Activated naive CD4-positive, alpha-beta T cell treated with anti-CD3 and anti-CD28 coated beads, Interleukin-2, amount 50 U/mL, for 24 hours (primary cell): ENCODE results near the gene ITGA8.

ENCODE experiments used
- H3K27ac Mint-ChIP-seq: one replicate; pipeline ENCODE4 v1.8.0; 2021; ENCODE audit warnings: mild to moderate bottlenecking, mixed read lengths
- H3K27me3 Mint-ChIP-seq: one replicate; pipeline ENCODE4 v1.8.0; 2021; ENCODE audit warnings: mixed read lengths
- H3K36me3 Mint-ChIP-seq: one replicate; pipeline ENCODE4 v1.8.0; 2021; ENCODE audit warnings: mixed read lengths
- H3K4me1 Mint-ChIP-seq: one replicate; pipeline ENCODE4 v1.8.0; 2021; ENCODE audit warnings: mixed read lengths
- H3K4me3 Mint-ChIP-seq: one replicate; pipeline ENCODE4 v1.8.0; 2021; ENCODE audit warnings: mild to moderate bottlenecking, mixed read lengths
- H3K9me3 Mint-ChIP-seq: one replicate; pipeline ENCODE4 v1.8.0; 2021; ENCODE audit warnings: mixed read lengths

ITGA8 gene

GRCh38 chr10:15718694-15719048 lies 1.1 kb downstream of the ITGA8 start:
- Mint-ChIP-seq H3K27me3 (peaks cover 40% of the 10 kb centered on the region), H3K36me3 (no peaks in the 10 kb centered on the region), H3K9me3 (no peaks in the 10 kb centered on the region), H3K4me3 (no peak overlapping the region), H3K27ac (no peak overlapping the region), H3K4me1 (peaks cover 10% of the 10 kb centered on the region)

DNA sequence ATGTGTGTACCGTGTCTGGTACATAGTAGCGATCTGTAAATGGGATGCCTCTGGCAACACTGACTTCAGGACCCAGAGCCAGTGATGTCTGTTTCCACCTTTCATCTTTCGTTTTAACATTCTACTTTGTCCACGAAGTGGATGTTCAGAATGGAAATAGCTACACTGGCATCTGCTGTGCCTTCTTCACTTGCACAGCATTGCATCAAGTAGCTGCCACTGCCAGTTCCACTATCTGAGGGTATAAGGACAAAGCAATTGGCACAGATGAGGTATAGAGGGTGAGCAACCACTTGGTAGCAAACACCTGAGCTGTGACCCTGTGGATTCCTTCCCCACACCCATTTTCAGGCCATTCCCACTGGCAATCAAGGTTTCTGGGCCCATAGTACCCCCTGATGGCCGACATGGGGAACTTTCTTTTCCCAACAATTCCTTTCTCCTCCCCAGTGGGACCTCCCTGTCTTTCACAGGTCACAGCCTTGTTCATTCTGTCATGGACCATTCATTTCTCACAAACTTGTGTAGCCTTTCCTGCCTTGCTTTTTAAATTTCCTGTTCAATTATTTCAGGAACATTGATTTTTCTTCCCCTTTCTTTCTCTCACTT lies 4.0 kb downstream of the ITGA8 start:
- Mint-ChIP-seq H3K36me3 (no peaks in the 10 kb centered on the region), H3K27me3 (peaks cover 32% of the 10 kb centered on the region), H3K4me1 (peaks cover 10% of the 10 kb centered on the region), H3K27ac (no peak overlapping the region), H3K4me3 (no peak overlapping the region), H3K9me3 (no peaks in the 10 kb centered on the region)

- H3K4me3 Mint-ChIP-seq, result no peak overlapping the region
- H3K9me3 Mint-ChIP-seq, result no peaks in the 10 kb centered on the region
- no peak overlapping the region for H3K27ac Mint-ChIP-seq
- H3K36me3 Mint-ChIP-seq, result no peaks in the 10 kb centered on the region
- H3K27me3 Mint-ChIP-seq, result peaks cover 35% of the 10 kb centered on the region
- H3K4me1 Mint-ChIP-seq, result peaks cover 10% of the 10 kb centered on the region
Measured at GRCh38 chr10:15714847-15715246, 4.9 kb downstream of the ITGA8 start.

GRCh38 chr10:15712883-15713282 lies 6.8 kb downstream of the ITGA8 start:
- Mint-ChIP-seq H3K4me3 (no peak overlapping the region), H3K4me1 (no peaks in the 10 kb centered on the region), H3K27me3 (peaks cover 25% of the 10 kb centered on the region), H3K27ac (no peak overlapping the region), H3K36me3 (no peaks in the 10 kb centered on the region), H3K9me3 (no peaks in the 10 kb centered on the region)

GRCh38 chr10:15710455-15710854 lies 9.3 kb downstream of the ITGA8 start:
- no peaks in the 10 kb centered on the region for H3K36me3 Mint-ChIP-seq
- H3K9me3 Mint-ChIP-seq, result no peaks in the 10 kb centered on the region
- H3K4me1 Mint-ChIP-seq, result no peaks in the 10 kb centered on the region
- no peak overlapping the region for H3K27ac Mint-ChIP-seq
- H3K4me3 Mint-ChIP-seq, result no peak overlapping the region
- peaks cover 16% of the 10 kb centered on the region for H3K27me3 Mint-ChIP-seq

GRCh38 chr10:15705298-15705697 lies 14.4 kb downstream of the ITGA8 start:
- no peaks in the 10 kb centered on the region for H3K9me3 Mint-ChIP-seq
- H3K36me3 Mint-ChIP-seq, result no peaks in the 10 kb centered on the region
- no peaks in the 10 kb centered on the region for H3K4me1 Mint-ChIP-seq
- H3K4me3 Mint-ChIP-seq, result no peak overlapping the region
- H3K27me3 Mint-ChIP-seq, result peaks cover 6% of the 10 kb centered on the region
- no peak overlapping the region for H3K27ac Mint-ChIP-seq

- peaks cover 6% of the 10 kb centered on the region for H3K27me3 Mint-ChIP-seq
- no peak overlapping the region for H3K4me3 Mint-ChIP-seq
- no peaks in the 10 kb centered on the region for H3K36me3 Mint-ChIP-seq
- H3K27ac Mint-ChIP-seq, result no peak overlapping the region
- no peaks in the 10 kb centered on the region for H3K4me1 Mint-ChIP-seq
- H3K9me3 Mint-ChIP-seq, result no peaks in the 10 kb centered on the region
Measured at GRCh38 chr10:15704581-15704968, 15.1 kb downstream of the ITGA8 start.

DNA sequence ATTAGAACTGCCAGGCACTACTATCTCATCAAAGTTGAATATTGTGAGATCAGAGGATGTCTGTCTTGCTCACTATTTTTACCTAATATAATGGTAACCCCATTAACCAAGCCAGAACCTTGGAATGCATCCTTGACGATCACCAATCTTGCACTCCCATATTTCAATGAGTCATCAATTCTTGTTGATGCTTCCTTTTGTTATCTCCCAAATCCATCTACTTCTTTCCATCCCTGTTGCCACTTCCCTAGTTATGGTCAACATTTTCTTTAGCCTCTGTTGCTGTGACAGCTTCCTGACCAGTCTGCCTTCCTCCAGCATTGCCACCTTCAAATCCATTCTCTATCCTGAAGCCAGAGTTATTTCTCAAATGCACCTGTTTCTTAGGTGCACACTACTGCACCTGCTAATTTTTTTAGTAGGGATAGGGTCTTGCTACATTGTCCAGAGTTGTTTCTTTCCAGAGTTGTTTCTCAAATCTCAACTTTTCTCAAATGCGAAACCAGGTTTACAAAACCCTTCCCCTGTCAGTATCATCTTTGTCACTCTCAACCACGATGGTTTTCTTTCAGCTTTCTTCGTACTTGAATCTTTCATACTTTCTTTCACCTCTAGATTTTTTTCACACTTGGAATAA lies 15.7 kb downstream of the ITGA8 start:
- peaks cover 4% of the 10 kb centered on the region for H3K27me3 Mint-ChIP-seq
- no peaks in the 10 kb centered on the region for H3K9me3 Mint-ChIP-seq
- H3K36me3 Mint-ChIP-seq, result no peaks in the 10 kb centered on the region
- H3K4me3 Mint-ChIP-seq, result no peak overlapping the region
- no peak overlapping the region for H3K27ac Mint-ChIP-seq
- H3K4me1 Mint-ChIP-seq, result no peaks in the 10 kb centered on the region

GRCh38 chr10:15703151-15703880 lies 16.4 kb downstream of the ITGA8 start:
- no peak overlapping the region for H3K4me3 Mint-ChIP-seq
- H3K27ac Mint-ChIP-seq, result no peak overlapping the region
- H3K27me3 Mint-ChIP-seq, result peaks cover 4% of the 10 kb centered on the region
- H3K36me3 Mint-ChIP-seq, result no peaks in the 10 kb centered on the region
- H3K4me1 Mint-ChIP-seq, result no peaks in the 10 kb centered on the region
- H3K9me3 Mint-ChIP-seq, result no peaks in the 10 kb centered on the region

GRCh38 chr10:15700078-15700674 lies 19.5 kb downstream of the ITGA8 start:
- Mint-ChIP-seq H3K27ac (no peak overlapping the region), H3K36me3 (no peaks in the 10 kb centered on the region), H3K27me3 (peaks cover 5% of the 10 kb centered on the region), H3K4me3 (no peak overlapping the region), H3K9me3 (no peaks in the 10 kb centered on the region), H3K4me1 (no peaks in the 10 kb centered on the region)

- H3K9me3 Mint-ChIP-seq, result no peaks in the 10 kb centered on the region
- peaks cover 12% of the 10 kb centered on the region for H3K27me3 Mint-ChIP-seq
- no peaks in the 10 kb centered on the region for H3K36me3 Mint-ChIP-seq
- no peaks in the 10 kb centered on the region for H3K4me1 Mint-ChIP-seq
- H3K4me3 Mint-ChIP-seq, result no peak overlapping the region
- H3K27ac Mint-ChIP-seq, result no peak overlapping the region
Measured at GRCh38 chr10:15695852-15696251, 23.9 kb downstream of the ITGA8 start.

DNA sequence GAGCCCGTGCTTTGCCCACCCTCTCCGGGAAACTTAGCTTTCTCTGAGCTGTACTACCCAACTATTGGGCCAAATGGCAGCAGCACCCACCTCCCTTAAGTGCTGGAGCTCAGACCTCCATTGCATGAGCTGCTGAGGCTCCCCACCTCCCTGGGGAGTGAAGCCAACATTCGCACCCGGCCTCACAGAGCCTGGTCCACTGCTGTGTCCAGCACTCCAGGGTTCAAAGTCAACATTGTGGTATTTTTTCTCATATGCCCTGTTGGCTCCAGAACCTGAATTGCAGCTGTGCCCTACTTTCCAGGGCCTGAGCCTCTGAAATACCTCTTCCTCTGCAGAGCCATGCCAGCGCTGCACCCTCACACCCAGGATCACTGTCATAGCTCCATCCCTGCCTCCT lies 29.7 kb downstream of the ITGA8 start:
- no peak overlapping the region for H3K27ac Mint-ChIP-seq
- no peaks in the 10 kb centered on the region for H3K4me1 Mint-ChIP-seq
- no peaks in the 10 kb centered on the region for H3K36me3 Mint-ChIP-seq
- no peak overlapping the region for H3K4me3 Mint-ChIP-seq
- H3K27me3 Mint-ChIP-seq, result peaks cover 26% of the 10 kb centered on the region
- no peaks in the 10 kb centered on the region for H3K9me3 Mint-ChIP-seq

GRCh38 chr10:15684768-15685167 lies 35.0 kb downstream of the ITGA8 start:
- Mint-ChIP-seq H3K4me1 (no peaks in the 10 kb centered on the region), H3K9me3 (no peaks in the 10 kb centered on the region), H3K27me3 (peaks cover 27% of the 10 kb centered on the region), H3K27ac (no peak overlapping the region), H3K4me3 (no peak overlapping the region), H3K36me3 (no peaks in the 10 kb centered on the region)

DNA sequence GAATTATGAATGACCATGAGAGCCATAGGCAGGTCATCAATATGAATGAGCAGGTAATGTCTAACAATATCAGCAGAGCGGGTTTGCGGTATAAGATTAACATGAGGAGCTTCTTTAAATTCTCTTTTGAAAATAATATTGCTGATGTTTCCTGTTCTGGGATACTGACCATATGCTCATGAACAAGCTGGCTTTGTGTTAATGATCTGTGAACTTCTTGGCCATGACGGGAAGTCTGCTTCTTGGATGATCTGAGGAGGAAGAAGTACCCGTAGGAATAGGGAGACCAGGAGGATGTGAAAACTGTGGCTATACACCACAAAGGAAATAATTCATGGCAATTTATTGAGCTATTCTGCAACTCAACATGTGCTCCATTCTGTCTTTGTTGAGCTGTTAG lies 38.6 kb downstream of the ITGA8 start:
- no peaks in the 10 kb centered on the region for H3K36me3 Mint-ChIP-seq
- H3K4me3 Mint-ChIP-seq, result no peak overlapping the region
- H3K27me3 Mint-ChIP-seq, result peaks cover 19% of the 10 kb centered on the region
- H3K9me3 Mint-ChIP-seq, result no peaks in the 10 kb centered on the region
- H3K4me1 Mint-ChIP-seq, result no peaks in the 10 kb centered on the region
- no peak overlapping the region for H3K27ac Mint-ChIP-seq

GRCh38 chr10:15678851-15679250 lies 40.9 kb downstream of the ITGA8 start:
- Mint-ChIP-seq H3K4me3 (no peak overlapping the region), H3K9me3 (no peaks in the 10 kb centered on the region), H3K27me3 (peaks cover 11% of the 10 kb centered on the region), H3K36me3 (no peaks in the 10 kb centered on the region), H3K4me1 (no peaks in the 10 kb centered on the region), H3K27ac (no peak overlapping the region)

GRCh38 chr10:15672469-15672868 lies 47.3 kb downstream of the ITGA8 start:
- no peak overlapping the region for H3K4me3 Mint-ChIP-seq
- H3K4me1 Mint-ChIP-seq, result no peaks in the 10 kb centered on the region
- no peaks in the 10 kb centered on the region for H3K36me3 Mint-ChIP-seq
- no peaks in the 10 kb centered on the region for H3K9me3 Mint-ChIP-seq
- peaks cover 9% of the 10 kb centered on the region for H3K27me3 Mint-ChIP-seq
- no peak overlapping the region for H3K27ac Mint-ChIP-seq
